ENCODE data around the gene GABRG3. TPM values are rescaled to one million over a fixed set of nuclear protein-coding genes. Genes with fewer than 3 reads are reported as not detected.

GABRG3 gene
- total and polyA plus RNA-seq, 2 of the 4 experiments (the other 2 are of a cell fraction) = not detected

DNA sequence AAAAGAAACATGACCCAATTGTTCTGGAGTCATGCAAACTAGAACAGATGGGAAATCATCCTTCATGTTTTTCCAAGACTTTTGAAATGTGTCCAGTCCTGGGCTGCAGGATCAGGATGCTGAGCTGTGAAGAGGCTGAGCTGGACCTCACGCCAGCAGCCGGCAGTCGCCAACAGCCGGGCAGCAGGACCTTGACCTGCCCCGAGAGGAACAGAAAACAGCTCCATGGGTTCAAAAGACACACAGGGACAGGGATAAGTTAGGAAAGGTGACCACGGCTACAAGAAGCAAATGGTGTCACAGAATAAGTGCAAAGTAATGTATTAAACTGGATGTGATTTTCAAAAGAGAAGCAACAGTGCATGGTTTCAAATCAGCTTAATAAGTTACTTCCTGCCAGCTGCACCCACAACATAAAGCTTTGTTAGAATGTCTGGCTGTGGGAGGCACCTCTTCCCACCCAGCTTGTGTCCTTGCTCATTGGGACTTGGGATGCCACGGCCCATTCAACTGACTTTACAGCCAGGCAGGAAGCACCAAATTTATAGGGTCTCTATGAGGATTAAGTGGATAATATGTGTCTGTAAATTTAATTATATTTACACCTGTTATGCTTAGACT, 266.4 kb downstream of the GABRG3 start:
- in situ Hi-C loops (cut with MboI; ENCODE audit: low sequenced_read_pairs) (no loop called here), intact Hi-C loops (cut with micrococcal nuclease) (no loop called here), dilution Hi-C loops (cut with HindIII; ENCODE audit: low sequenced_read_pairs, unreplicated experiment) (no loop called here)
- Histone ChIP-seq H3K27ac (ENCODE audit: insufficient read depth, low read length) (no peak overlapping the region), H2BK15ac (ENCODE audit: low read depth, low read length) (no peak overlapping the region), H3K79me1 (ENCODE audit: low read depth in 1 of 2, low read length in 2 of 2) (no peaks in the 10 kb centered on the region), H2BK20ac (ENCODE audit: low read depth, low read length) (no peak overlapping the region), H2AK9ac (replicated peaks; ENCODE audit: low read depth, low read length, poor library complexity) (no peak overlapping the region), H3K56ac (ENCODE audit: extremely low read depth, insufficient read depth, low read length) (no peak overlapping the region), H2AFZ (replicated peaks; ENCODE audit: low read length, poor library complexity) (no peak overlapping the region), H4K20me1 (ENCODE audit: insufficient read depth, low read length) (no peaks in the 10 kb centered on the region), H3K4me1 (ENCODE audit: control insufficient read depth, insufficient read depth, low read length) (no peaks in the 10 kb centered on the region), H2AK5ac (ENCODE audit: low read depth, low read length) (no peak overlapping the region), H4K91ac (ENCODE audit: insufficient read depth, low read depth, low read length) (no peak overlapping the region), H3K27me3 (ENCODE audit: control insufficient read depth, insufficient read depth, low read length) (no peaks in the 10 kb centered on the region), H3K18ac (ENCODE audit: low read depth, low read length) (no peak overlapping the region), H2BK5ac (ENCODE audit: low read depth, low read length, poor library complexity, severe bottlenecking) (no peak overlapping the region), H3K9ac (ENCODE audit: low read depth, low read length) (no peak overlapping the region), H2BK120ac (ENCODE audit: low read depth, low read length) (no peak overlapping the region), H4K5ac (ENCODE audit: low read depth, low read length) (no peak overlapping the region), H3K36me3 (ENCODE audit: control insufficient read depth, insufficient read depth, low read length) (no peaks in the 10 kb centered on the region), H3K23ac (ENCODE audit: low read depth, low read length) (no peak overlapping the region), H3K4me2 (ENCODE audit: low read depth, low read length) (no peak overlapping the region), H3K9me1 (ENCODE audit: insufficient read depth, low read length) (no peaks in the 10 kb centered on the region), H3K9me3 (ENCODE audit: control insufficient read depth, insufficient read depth, low read length) (peaks cover 29% of the 10 kb centered on the region), H4K8ac (ENCODE audit: low read depth in 2 of 2, low read length in 2 of 2) (no peak overlapping the region), H3K4me3 (ENCODE audit: insufficient read depth, low read depth, low read length) (no peak overlapping the region), H3K4ac (ENCODE audit: low read depth, low read length) (no peak overlapping the region), H3K14ac (replicated peaks; ENCODE audit: low read depth, low read length) (no peak overlapping the region)
- BruUV-seq (replicated peaks) = no TSS peak
- no peak for TF ChIP-seq NFE2L2 (IDR thresholded peaks at IDR 0.05; ENCODE audit: low read depth, low read length)
- no peak for TF ChIP-seq SMC3 (IDR thresholded peaks at IDR 0.05; ENCODE audit: low read depth, low read length)
- TF ChIP-seq RAD21 (IDR thresholded peaks at IDR 0.05; ENCODE audit: low read length) = no peak
- no peak for TF ChIP-seq CHD1 (IDR thresholded peaks at IDR 0.05; ENCODE audit: low read depth, low read length)
- no peak for TF ChIP-seq RFX5 (IDR thresholded peaks at IDR 0.05; ENCODE audit: low read depth, low read length)
- TF ChIP-seq ELK1 (IDR thresholded peaks at IDR 0.05; ENCODE audit: borderline replicate concordance, low read depth, low read length) = no peak
- TF ChIP-seq, protein P1, sequence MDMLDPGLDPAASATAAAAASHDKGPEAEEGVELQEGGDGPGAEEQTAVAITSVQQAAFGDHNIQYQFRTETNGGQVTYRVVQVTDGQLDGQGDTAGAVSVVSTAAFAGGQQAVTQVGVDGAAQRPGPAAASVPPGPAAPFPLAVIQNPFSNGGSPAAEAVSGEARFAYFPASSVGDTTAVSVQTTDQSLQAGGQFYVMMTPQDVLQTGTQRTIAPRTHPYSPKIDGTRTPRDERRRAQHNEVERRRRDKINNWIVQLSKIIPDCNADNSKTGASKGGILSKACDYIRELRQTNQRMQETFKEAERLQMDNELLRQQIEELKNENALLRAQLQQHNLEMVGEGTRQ (IDR thresholded peaks at IDR 0.05; ENCODE audit: low read depth, low read length) = no peak
- no peak for TF ChIP-seq CTCF (conservative IDR thresholded peaks at IDR 0.05; ENCODE audit: low read depth, low read length)
- ATAC-seq (ENCODE audit: low read depth) (no peak), DNase-seq (no peak)
- ChIA-PET POLR2A (ENCODE audit: unreplicated experiment) (no interaction called here), CTCF (no interaction called here)
- 45% methylated on average over 4 of the region's 7 CpGs; no CpG with 5 or more reads in 1 of the 2 experiments for WGBS, 2 experiments (ENCODE audit: extremely low coverage in 2 of 2, insufficient read length in 1 of 2)

All from IMR-90 (cell line).